ENCODE measurements around the gene NPM3. TPM values are rescaled to one million over a fixed set of nuclear protein-coding genes. Genes with fewer than 3 reads are reported as not detected.

Gene NPM3
- total RNA-seq, 1 donor from 2014 or later = 64.8 TPM

DNA sequence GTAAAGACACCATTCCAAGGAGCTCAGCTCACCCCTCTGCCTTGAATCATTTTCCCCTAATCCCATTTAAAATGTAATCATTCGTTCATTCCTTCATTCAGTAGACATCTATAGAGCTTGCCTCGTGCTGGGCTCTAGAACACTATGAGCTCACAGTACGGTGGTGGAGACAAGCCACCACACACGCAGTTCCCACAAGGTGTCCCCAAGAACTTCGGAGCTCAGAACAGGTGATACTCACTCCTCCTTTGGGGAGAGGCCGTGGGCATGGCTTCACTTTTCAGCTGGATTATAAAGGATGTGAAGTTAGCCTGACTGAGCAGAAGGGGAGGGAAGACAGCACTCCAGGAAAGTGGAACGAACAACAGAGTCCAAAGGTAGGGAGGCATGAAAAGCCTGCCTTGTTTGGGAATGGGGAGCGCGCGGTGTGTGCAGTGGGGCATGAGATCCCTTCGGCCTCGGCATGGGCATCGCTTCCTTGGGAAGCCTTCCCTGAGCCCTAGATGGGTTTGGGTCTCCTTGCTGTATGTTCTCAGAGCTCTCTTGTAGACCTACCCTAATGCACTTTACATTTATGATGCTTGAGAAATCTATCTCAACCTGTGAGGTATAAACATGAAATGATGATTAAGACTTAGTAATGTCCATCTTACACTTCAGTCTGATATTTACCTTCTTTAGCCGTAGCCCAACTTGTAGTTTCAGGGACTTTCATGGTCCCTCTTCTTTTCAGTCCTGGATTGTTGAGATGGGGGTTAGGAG is 35.8 kb upstream of the NPM3 start:
- DNase-seq (ENCODE audit: low read depth, low spot score) = no peak
- Mint-ChIP-seq H3K4me1 (peaks cover 44% of the 10 kb centered on the region), H3K27me3 (ENCODE audit: low read depth) (peaks cover 4% of the 10 kb centered on the region), H3K27ac (ENCODE audit: unreplicated experiment) (peak overlapping the region; percentile 59), H3K4me3 (peak overlapping the region; percentile 98), H3K36me3 (ENCODE audit: low read depth) (no peaks in the 10 kb centered on the region), H3K9me3 (no peaks in the 10 kb centered on the region)
- TF ChIP-seq, protein P1, sequence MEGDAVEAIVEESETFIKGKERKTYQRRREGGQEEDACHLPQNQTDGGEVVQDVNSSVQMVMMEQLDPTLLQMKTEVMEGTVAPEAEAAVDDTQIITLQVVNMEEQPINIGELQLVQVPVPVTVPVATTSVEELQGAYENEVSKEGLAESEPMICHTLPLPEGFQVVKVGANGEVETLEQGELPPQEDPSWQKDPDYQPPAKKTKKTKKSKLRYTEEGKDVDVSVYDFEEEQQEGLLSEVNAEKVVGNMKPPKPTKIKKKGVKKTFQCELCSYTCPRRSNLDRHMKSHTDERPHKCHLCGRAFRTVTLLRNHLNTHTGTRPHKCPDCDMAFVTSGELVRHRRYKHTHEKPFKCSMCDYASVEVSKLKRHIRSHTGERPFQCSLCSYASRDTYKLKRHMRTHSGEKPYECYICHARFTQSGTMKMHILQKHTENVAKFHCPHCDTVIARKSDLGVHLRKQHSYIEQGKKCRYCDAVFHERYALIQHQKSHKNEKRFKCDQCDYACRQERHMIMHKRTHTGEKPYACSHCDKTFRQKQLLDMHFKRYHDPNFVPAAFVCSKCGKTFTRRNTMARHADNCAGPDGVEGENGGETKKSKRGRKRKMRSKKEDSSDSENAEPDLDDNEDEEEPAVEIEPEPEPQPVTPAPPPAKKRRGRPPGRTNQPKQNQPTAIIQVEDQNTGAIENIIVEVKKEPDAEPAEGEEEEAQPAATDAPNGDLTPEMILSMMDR (conservative IDR thresholded peaks at IDR 0.05) = no peak

DNA sequence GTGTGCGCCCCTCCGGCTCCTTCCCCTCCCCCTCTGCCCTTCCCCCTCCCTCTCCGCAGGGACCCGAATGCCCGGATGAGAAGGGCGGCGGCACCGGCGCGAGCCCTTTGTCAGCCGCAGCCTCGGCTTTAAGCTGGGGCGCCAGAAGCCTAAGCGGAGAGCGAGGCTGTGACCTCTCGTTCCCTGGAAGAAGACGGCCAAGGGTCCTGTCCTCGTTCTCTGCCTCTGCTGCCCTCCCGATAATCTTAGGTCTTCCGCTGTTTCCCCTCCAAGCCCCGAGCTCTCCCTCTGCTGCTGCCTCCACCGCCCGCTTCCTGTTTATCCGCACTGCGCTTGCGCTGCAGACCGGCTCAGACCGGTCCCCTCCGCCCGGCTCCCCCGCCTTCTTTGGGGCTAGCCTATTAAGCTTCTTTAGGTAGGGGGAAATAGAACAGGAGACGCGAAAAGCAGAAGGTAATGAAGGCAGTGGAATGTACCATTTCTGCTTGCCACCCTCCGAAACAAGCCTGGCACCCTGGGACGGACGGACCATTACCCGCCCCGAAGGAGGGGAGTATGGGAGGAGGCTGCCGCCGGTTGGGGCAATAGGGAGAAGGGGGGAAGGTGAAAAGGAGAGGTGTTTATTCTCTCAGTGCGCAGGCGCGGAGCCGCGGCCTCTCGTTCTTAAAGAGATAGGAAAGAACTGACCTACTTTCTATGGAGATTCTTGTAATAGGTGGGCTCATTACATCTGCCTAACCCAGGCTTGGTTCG is 35.0 kb upstream of the NPM3 start, which contains the start of gene OGA:
Gene OGA (minus strand): TSS at position 326 of the 753 bp plus-strand sequence. CDS start 422 bp downstream, outside the sequence.
- TF ChIP-seq, protein P1 (conservative IDR thresholded peaks at IDR 0.05) = no peak
- H3K27me3 Mint-ChIP-seq (ENCODE audit: low read depth) = peaks cover 4% of the 10 kb centered on the region
- H3K4me1 Mint-ChIP-seq = peaks cover 49% of the 10 kb centered on the region
- H3K27ac Mint-ChIP-seq (ENCODE audit: unreplicated experiment) = peak within 1 kb of the TSS; percentile 99
- no peaks in the 10 kb centered on the region for H3K9me3 Mint-ChIP-seq
- DNase-seq (ENCODE audit: low read depth, low spot score) = peak; percentile 91
- H3K4me3 Mint-ChIP-seq = peak within 1 kb of the TSS; percentile 98
- no peaks in the 10 kb centered on the region for H3K36me3 Mint-ChIP-seq (ENCODE audit: low read depth)

DNA sequence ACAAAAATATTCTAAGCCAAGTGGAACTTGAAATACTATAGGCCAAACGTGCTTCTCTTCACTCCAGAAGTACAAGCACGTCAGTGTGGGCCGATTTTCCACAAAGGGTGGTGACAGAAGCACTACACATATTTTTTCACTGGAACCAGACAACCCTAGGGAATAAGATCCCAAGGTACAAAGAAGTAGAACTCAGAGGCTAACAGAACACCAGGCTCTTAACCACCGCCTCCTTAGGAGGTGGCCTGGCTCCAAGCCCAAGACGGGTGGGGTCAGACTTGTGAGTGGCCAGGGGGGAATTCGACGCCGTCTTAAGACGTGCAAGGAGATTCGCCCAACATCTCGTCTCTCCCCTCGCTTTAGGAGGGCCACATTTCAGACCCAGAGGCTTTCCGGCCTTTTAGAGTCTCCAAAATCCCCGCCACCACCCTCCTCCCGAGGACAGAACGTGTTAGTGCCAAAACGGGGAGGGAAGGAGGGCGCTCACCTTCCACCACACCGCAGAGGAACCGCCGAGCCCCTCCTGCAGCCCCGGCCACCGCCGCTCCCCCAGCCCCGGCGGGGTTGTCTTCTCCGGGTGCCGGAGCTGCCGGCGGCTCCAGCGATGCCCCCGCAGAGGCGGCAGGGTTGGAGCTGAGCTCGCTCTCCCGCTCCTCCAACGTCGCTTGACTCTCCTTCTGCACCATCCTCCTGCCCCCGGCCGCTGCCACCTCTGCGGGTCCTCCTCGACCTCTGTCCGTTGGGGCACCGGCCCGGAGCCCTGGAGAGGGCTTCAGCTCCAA is 34.3 kb upstream of the NPM3 start:
- TF ChIP-seq, protein P1 (conservative IDR thresholded peaks at IDR 0.05) = no peak
- Mint-ChIP-seq H3K4me1 (peaks cover 50% of the 10 kb centered on the region), H3K9me3 (no peaks in the 10 kb centered on the region), H3K36me3 (ENCODE audit: low read depth) (no peaks in the 10 kb centered on the region), H3K4me3 (peak overlapping the region; percentile 98), H3K27me3 (ENCODE audit: low read depth) (peaks cover 4% of the 10 kb centered on the region), H3K27ac (ENCODE audit: unreplicated experiment) (peak overlapping the region; percentile 99)
- DNase-seq (ENCODE audit: low read depth, low spot score) = no peak

GRCh38 chr10:101816913-101817336 is 33.7 kb upstream of the NPM3 start:
- peaks cover 50% of the 10 kb centered on the region for H3K4me1 Mint-ChIP-seq

More at GRCh38 chr10:101816913-101817336, 33.7 kb upstream of the NPM3 start:
- TF ChIP-seq, protein P1 (conservative IDR thresholded peaks at IDR 0.05) = no peak
- H3K4me3 Mint-ChIP-seq = peak overlapping the region; percentile 98
- no peak for DNase-seq (ENCODE audit: low read depth, low spot score)
- peak overlapping the region; percentile 93 for H3K27ac Mint-ChIP-seq (ENCODE audit: unreplicated experiment)
- peaks cover 4% of the 10 kb centered on the region for H3K27me3 Mint-ChIP-seq (ENCODE audit: low read depth)
- H3K36me3 Mint-ChIP-seq (ENCODE audit: low read depth) = no peaks in the 10 kb centered on the region
- no peaks in the 10 kb centered on the region for H3K9me3 Mint-ChIP-seq

All from neural crest cell (in vitro differentiated cells).